GM12873 (cell line): Measurements from ENCODE around the gene ELFN2.

Source experiments
- TF ChIP-seq, protein P1 (sequence below): IDR thresholded peaks from 2 replicates; pipeline ENCODE4 v1.5.1; 2012; ENCODE audit warnings: low read depth, mild to moderate bottlenecking, moderate library complexity, low read length, control low read depth; ENCODE audit not compliant: insufficient read depth; ENCODE audit errors: missing control alignments

ELFN2 gene

DNA sequence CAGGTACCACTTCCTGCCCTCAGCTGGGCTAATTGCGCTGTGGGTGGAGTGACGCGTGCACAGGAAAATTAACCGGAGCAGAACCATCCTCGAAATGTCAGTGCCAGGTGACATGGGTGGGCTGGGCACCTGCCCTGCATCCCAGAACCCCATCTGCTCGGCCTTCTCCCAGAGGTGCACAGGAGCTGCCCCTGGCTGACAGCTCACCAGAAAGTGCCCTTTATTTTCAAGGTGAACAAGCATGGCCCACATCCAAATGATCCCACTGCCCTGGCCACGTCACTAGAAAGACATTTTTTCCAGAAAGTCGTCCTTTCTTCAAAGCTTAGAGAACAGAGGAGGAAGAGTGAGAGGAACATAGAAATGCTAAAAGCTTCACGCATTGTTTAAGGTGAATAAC, 4.1 kb upstream of the ELFN2 start:
- TF ChIP-seq, protein P1, sequence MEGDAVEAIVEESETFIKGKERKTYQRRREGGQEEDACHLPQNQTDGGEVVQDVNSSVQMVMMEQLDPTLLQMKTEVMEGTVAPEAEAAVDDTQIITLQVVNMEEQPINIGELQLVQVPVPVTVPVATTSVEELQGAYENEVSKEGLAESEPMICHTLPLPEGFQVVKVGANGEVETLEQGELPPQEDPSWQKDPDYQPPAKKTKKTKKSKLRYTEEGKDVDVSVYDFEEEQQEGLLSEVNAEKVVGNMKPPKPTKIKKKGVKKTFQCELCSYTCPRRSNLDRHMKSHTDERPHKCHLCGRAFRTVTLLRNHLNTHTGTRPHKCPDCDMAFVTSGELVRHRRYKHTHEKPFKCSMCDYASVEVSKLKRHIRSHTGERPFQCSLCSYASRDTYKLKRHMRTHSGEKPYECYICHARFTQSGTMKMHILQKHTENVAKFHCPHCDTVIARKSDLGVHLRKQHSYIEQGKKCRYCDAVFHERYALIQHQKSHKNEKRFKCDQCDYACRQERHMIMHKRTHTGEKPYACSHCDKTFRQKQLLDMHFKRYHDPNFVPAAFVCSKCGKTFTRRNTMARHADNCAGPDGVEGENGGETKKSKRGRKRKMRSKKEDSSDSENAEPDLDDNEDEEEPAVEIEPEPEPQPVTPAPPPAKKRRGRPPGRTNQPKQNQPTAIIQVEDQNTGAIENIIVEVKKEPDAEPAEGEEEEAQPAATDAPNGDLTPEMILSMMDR: no peak

DNA sequence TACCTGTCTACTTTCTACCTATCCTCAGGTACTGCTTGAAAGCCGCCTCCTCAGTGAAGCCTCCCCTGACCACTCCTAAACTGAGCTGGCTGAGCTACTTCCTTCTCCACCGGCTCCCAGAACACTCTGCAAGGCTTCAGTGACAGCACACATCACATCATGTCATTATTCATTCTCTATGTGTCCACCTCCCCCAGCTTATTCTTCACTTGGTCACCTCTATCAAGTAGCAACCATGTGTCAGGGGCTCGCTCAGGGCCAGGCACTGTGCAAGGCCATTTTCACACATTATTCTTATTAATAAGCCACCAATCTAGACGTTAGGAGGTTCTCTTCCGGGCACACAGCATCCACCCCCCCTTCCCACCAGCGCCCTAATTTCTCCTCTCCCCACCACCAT, 3.7 kb upstream of the ELFN2 start:
- TF ChIP-seq, protein P1: no peak

DNA sequence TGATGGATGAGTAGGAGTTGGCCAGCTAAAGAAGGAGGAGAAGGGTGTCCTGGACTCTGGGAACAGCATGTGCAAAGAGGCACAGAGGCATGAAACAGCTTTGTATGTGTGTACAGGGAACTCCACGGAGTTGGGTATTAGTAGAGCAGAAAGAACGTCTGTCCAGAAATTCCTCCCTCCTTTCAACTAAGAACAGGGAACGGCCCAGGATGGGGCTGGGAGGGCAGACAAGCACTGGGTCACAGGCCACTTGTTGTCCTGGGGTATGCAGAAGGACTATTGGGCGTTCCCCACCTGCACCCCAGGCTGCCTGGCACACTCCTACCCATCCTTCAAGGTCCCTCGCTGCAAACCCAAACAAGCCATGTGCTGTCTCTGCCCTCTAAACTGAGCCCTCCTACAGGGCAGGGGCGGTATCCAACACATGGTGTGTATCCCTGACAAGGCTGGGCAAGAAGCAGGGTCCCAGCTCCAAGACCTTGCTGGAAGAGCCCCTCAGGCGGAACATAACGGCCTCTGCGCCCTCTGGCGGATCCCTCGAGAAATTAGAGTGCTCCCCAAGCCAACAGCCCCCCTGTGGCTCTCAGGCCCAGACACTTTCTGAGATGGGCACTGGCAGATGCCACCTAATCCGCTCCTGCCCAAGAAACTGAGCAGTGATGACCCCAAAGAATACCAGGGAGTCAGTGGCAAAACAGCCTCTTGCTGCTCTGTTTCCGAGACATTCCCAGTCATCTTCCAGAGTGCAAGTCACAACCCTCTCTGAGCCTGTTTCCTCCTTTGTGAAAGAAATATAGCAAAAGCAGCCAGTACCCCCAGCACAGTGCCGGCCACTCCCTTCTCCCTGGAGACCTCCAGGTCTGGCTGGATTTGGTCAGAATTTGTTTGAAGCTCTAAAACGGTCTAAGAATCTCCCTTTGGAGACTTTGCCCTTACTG, 1.6 kb upstream of the ELFN2 start:
- TF ChIP-seq, protein P1: peak; percentile 86

DNA sequence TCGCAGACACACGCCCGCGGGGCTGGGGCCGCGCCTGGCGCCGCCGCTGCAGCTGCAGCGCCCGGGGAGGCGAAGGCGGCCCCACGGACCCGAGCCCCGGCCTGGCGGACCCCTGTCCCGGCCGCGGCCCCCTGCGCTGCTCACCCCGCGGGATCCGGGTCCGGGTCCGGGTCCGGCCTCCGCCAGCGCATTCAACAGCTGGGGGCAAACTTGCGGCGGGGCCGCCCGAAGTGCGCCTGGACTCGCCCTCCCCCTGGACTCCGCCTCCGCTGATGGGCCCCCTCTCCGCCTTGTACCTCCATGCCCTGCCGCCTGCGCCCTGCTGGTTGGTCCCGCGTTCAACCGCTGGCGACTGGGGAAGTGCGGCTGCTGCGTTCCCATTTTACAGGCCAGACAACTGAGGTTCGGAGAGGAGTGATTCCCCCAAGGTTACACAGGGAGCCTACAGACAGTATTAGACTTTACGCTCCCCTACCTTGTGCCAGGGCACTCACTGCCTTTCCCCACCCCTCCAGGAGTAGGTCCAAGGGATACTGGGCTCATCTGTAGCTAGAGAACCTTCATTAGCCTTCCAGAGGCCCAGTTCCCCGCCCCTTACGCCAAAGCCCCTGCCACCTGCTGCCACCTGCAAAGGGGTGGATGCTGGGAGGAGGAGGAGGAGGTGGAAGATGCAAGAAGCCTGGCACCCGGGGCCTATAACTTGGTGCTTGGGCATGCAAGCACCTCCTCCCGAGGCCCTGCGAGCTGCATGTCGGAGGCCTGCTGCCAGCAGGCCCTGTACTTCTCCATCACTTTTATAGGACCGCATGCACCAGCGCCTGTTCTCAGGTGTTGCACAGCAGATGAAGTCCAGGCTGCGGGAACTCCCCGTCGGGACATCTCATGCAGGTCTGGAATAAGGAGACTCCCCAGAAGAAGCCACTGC, 694 bp upstream of the ELFN2 start:
- TF ChIP-seq, protein P1: no peak

DNA sequence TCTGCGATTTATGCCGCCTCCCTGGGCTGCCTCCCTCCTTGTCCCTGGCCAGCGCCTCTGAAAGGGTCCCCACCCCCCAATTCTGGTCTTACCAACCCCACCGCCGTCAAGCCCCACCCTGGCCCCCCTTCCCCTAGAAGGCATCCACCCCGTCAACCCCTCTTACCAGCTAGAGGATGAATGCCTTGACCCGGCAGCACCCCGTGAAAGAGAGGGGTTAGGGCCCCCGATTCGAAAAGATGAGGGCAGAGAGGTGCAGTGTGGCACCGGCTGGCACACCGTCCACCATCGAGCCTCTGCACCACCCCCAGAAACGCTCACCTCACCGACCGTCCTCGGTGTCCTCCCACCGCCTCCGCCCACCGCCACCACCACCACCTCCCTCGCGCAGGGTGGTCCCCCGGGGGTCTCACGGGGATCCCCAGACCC, 559 bp downstream of the ELFN2 start:
- TF ChIP-seq, protein P1: no peak

DNA sequence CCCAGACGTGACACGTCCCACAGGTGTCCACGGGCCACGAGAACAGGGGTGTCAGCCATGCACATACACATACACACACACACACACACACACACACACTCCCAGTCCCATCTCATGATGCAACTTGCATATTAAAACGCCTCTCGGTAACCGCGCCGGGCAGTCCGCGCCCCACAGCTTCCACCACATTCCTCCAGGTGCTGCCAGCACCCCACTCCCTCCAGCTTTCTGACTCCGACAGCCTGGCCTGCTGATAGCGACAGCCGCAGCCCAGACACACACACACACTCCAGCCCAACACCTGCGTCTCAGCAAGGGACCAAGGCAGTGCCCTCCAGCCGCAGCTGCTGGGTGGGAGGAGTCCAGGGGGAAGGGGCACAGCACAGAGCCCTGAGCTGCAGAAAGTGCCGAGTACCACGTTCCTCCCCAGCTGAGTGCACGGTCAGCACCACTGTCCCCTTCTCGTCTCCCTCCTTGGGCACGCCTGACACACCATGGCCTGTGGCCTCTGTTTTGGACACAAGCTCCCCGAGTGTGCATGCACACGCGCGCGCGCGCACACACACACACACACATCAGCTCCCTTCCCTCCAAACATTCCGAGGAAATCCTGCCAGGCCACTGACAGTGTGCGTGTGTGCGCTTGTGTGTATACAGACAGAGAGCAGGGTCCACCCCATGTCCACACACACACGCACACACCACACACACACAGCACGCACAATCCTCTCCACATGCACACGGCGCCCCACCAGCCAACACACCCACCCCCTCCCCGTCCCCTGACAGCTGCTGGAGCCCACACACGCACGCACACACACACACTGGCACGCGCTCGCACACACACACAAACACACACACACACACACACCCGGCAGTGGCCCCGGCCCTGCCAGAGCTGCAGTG, 1.2 kb downstream of the ELFN2 start:
- TF ChIP-seq, protein P1: no peak

DNA sequence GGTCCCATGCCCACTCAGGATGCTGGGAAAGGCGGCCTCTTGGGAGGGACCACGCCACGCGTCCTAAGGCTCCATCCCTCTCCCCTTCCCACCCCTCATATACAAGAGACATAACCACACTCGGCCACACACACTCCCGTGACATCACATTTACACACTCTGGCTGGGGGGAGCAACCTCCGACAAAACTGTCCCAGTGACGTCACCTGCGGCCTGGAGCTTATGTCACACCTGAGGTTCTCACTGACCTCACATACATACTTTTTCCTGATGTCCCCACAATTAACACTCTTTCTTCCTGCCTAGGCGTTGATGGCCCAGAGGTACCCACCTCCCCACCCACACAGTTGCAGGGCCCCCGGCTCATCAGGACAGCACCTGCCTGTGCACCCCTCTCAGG, 1.9 kb downstream of the ELFN2 start:
- TF ChIP-seq, protein P1: no peak
